ENCODE measurements around the gene LRMDA.

DNA sequence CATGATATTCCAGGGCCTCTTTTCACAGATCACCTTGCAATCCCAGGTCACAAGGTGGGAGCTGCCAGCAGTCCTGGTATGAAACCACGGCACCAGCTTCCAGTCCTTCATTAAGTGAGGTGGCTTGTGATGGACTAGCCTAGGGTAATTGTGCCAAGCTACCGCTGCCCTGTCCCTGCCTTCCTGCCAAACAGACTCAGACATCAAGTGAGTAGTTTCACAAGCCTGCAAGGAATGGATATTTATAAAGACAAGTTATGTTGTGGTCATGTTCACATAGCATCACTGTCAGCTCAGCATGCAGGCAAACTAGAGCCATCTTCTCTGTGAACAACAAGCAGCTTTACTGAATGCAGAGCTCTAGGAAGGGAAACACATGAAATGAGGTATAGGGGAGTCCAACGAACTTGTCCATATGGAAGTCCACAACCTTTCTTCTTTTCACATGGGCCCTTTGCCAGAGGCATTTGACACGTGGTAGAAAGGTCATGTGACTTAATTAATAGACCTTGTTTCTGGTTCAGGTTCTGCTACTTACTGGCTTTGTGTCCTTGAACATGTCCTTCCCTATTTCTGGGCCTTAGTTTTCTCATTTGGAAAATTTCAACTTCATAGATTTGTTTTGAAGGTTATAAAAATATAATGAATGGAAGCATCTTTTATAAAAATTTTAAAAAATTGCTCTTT, 1145.0 kb downstream of the LRMDA start:
- no peak for TF ChIP-seq CTCF (IDR thresholded peaks at IDR 0.05)
- no peak for TF ChIP-seq POLR2AphosphoS5 (IDR thresholded peaks at IDR 0.05)
- TF ChIP-seq POLR2A (IDR thresholded peaks at IDR 0.05): no peak

Measured in sigmoid colon (tissue), 4 donors.